Stimulated activated CD4-positive, alpha-beta T cell treated with anti-CD3 and anti-CD28 coated beads, Interleukin-1b, Interleukin-23, amount 100 ng/mL, for 48 hours (primary cell): Measurements from ENCODE around the gene ILF3.

Experiments
- DNase-seq: peaks from one replicate; pipeline ENCODE4 v3.0.0-alpha.2; 2020

The ILF3 gene

GRCh38 chr19:10678813-10679212, 24.7 kb downstream of the ILF3 start:
- no peak for DNase-seq

GRCh38 chr19:10679743-10680142, 25.6 kb downstream of the ILF3 start:
- DNase-seq: no peak

GRCh38 chr19:10680545-10681135, 26.5 kb downstream of the ILF3 start:
- DNase-seq: no peak

- no peak for DNase-seq
These were observed 27.5 kb downstream of the ILF3 start for GRCh38 chr19:10681658-10682057.

- no peak for DNase-seq
These were observed 28.4 kb downstream of the ILF3 start for GRCh38 chr19:10682397-10683063.

GRCh38 chr19:10683064-10683426, 28.9 kb downstream of the ILF3 start:
- DNase-seq: no peak

GRCh38 chr19:10683582-10683981, 29.4 kb downstream of the ILF3 start:
- DNase-seq: no peak

GRCh38 chr19:10685210-10685609, 31.1 kb downstream of the ILF3 start:
- DNase-seq: no peak

GRCh38 chr19:10686193-10686592, 32.0 kb downstream of the ILF3 start:
- no peak for DNase-seq

GRCh38 chr19:10686661-10687517, 32.7 kb downstream of the ILF3 start:
- DNase-seq: no peak

- no peak for DNase-seq
These were observed 33.6 kb downstream of the ILF3 start for GRCh38 chr19:10687518-10688288.

GRCh38 chr19:10688545-10689280, 34.6 kb downstream of the ILF3 start:
- no peak for DNase-seq

- no peak for DNase-seq
These were observed 36.2 kb downstream of the ILF3 start for GRCh38 chr19:10690341-10690781.

- DNase-seq: no peak
These were observed 37.2 kb downstream of the ILF3 start for GRCh38 chr19:10691178-10691881.

- no peak for DNase-seq
These were observed 37.7 kb downstream of the ILF3 start for GRCh38 chr19:10691883-10692282.

- no peak for DNase-seq
These were observed 38.6 kb downstream of the ILF3 start for GRCh38 chr19:10692673-10693264.

- no peak for DNase-seq
These were observed 40.7 kb downstream of the ILF3 start for GRCh38 chr19:10694706-10695307.

- DNase-seq: peak; percentile 92
These were observed 41.6 kb downstream of the ILF3 start for GRCh38 chr19:10695401-10696398.

GRCh38 chr19:10699650-10700335, 45.6 kb downstream of the ILF3 start:
- DNase-seq: peak; percentile 69
